NT2/D1 (cell line): ENCODE results near the gene MOGAT3.

Source experiments
- DNase-seq: peaks from one replicate; pipeline ENCODE4 v3.0.0-alpha.2; 2011; ENCODE audit warnings: low read depth, low spot score
- H3K27me3 ChIP-seq: 2 replicates; pipeline ENCODE4 v1.6.0; 2011; ENCODE audit warnings: mild to moderate bottlenecking; ENCODE audit not compliant: insufficient read length, insufficient read depth
- H3K36me3 ChIP-seq: 2 replicates; pipeline ENCODE4 v1.6.1; 2011; ENCODE audit warnings: mild to moderate bottlenecking, low read length, mixed read lengths; ENCODE audit not compliant: insufficient read depth, insufficient read length
- H3K4me1 ChIP-seq: 2 replicates; pipeline ENCODE4 v1.5.1; 2011; ENCODE audit not compliant: insufficient read depth, insufficient read length
- H3K4me3 ChIP-seq: 2 replicates; pipeline ENCODE4 v1.5.1; 2011; ENCODE audit warnings: low read depth; ENCODE audit not compliant: insufficient read length
- H3K9ac ChIP-seq: 2 replicates; pipeline ENCODE4 v1.6.0; 2011; ENCODE audit warnings: low read depth; ENCODE audit not compliant: insufficient read length
- H3K9me3 ChIP-seq: 2 replicates; pipeline ENCODE4 v1.5.1; 2011; ENCODE audit warnings: mild to moderate bottlenecking, low read length; ENCODE audit not compliant: insufficient read depth
- SUZ12 ChIP-seq: IDR thresholded peaks from 2 replicates; pipeline ENCODE4 v1.6.1; 2011; ENCODE audit not compliant: insufficient read length, insufficient read depth; ENCODE audit errors: extremely low read depth
- YY1 ChIP-seq: IDR thresholded peaks from 2 replicates; pipeline ENCODE4 v1.6.1; 2011; ENCODE audit not compliant: insufficient read length, insufficient read depth
- ZNF274 ChIP-seq: IDR thresholded peaks from 2 replicates; pipeline ENCODE4 v1.6.1; 2011; ENCODE audit warnings: mild to moderate bottlenecking, low read depth, low read length

The MOGAT3 gene

GRCh38 chr7:101185258-101185839 lies 15.5 kb downstream of the MOGAT3 start:
- Histone ChIP-seq H3K4me3 (no peak overlapping the region), H3K27me3 (peaks cover 7% of the 10 kb centered on the region), H3K4me1 (no peaks in the 10 kb centered on the region), H3K9ac (no peak overlapping the region), H3K9me3 (no peaks in the 10 kb centered on the region), H3K36me3 (no peaks in the 10 kb centered on the region)
- no peak for DNase-seq
- TF ChIP-seq ZNF274 (no peak), SUZ12 (no peak), YY1 (no peak)

- no peaks in the 10 kb centered on the region for H3K36me3 ChIP-seq
- no peak for DNase-seq
- peak within 1 kb of the TSS; percentile 46 for H3K4me3 ChIP-seq
- peak within 1 kb of the TSS; percentile 56 for H3K9ac ChIP-seq
- TF ChIP-seq SUZ12 (no peak), YY1 (no peak), ZNF274 (no peak)
- no peaks in the 10 kb centered on the region for H3K9me3 ChIP-seq
- no peaks in the 10 kb centered on the region for H3K4me1 ChIP-seq
- H3K27me3 ChIP-seq = peaks cover 29% of the 10 kb centered on the region
Measured at GRCh38 chr7:101180130-101180755, 20.6 kb downstream of the MOGAT3 start, which contains the start of gene NAT16. Gene NAT16, minus strand, starts transcription at chr7:101180293. Its CDS starts 5,486 bp downstream, at chr7:101174807.

GRCh38 chr7:101179713-101180112 lies 21.1 kb downstream of the MOGAT3 start:
- no peak for DNase-seq
- peaks cover 29% of the 10 kb centered on the region for H3K27me3 ChIP-seq
- H3K36me3 ChIP-seq = no peaks in the 10 kb centered on the region
- no peaks in the 10 kb centered on the region for H3K4me1 ChIP-seq
- H3K9me3 ChIP-seq = no peaks in the 10 kb centered on the region
- TF ChIP-seq ZNF274 = no peak
- no peak for TF ChIP-seq YY1
- TF ChIP-seq SUZ12 = no peak
- H3K9ac ChIP-seq = peak overlapping the region; percentile 56
- H3K4me3 ChIP-seq = peak overlapping the region; percentile 46

DNA sequence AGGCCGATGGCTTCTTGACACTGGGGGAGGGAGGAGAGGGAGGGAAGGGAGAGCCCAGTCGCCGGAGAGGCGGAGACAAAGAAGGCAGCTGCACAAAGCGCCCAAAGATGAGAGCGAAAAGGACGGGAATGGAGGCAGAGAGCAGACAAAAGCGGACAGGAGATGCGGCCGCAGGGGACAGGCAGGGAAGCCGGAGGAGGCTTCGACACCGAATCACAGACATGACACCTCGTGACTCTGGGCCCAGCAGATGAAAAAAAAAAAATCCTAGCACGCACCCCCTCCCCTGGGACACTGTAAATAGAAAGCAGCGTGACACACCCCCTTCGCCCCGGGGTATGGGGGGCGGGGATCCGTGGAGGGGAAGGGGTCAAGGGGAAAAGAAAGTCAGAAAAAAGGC lies 21.7 kb downstream of the MOGAT3 start:
- H3K36me3 ChIP-seq = no peaks in the 10 kb centered on the region
- no peaks in the 10 kb centered on the region for H3K9me3 ChIP-seq
- TF ChIP-seq SUZ12 (no peak), ZNF274 (no peak), YY1 (no peak)
- H3K9ac ChIP-seq = no peak overlapping the region
- peak overlapping the region; percentile 3 for H3K4me3 ChIP-seq
- peaks cover 1% of the 10 kb centered on the region for H3K4me1 ChIP-seq
- peaks cover 34% of the 10 kb centered on the region for H3K27me3 ChIP-seq
- DNase-seq = no peak

- Histone ChIP-seq H3K9ac (no peak overlapping the region), H3K4me3 (no peak overlapping the region), H3K4me1 (peaks cover 5% of the 10 kb centered on the region), H3K36me3 (no peaks in the 10 kb centered on the region), H3K27me3 (peaks cover 49% of the 10 kb centered on the region), H3K9me3 (no peaks in the 10 kb centered on the region)
- TF ChIP-seq YY1 (no peak), ZNF274 (no peak)
- no peak for DNase-seq
Measured at GRCh38 chr7:101177644-101178043, 23.2 kb downstream of the MOGAT3 start.

- no peak overlapping the region for H3K4me3 ChIP-seq
- H3K9ac ChIP-seq = no peak overlapping the region
- no peaks in the 10 kb centered on the region for H3K9me3 ChIP-seq
- peaks cover 17% of the 10 kb centered on the region for H3K4me1 ChIP-seq
- DNase-seq = no peak
- TF ChIP-seq ZNF274 = no peak
- no peak for TF ChIP-seq YY1
- TF ChIP-seq SUZ12 = no peak
- no peaks in the 10 kb centered on the region for H3K36me3 ChIP-seq
- H3K27me3 ChIP-seq = peaks cover 65% of the 10 kb centered on the region
Measured at GRCh38 chr7:101175664-101176063, 25.2 kb downstream of the MOGAT3 start.

DNA sequence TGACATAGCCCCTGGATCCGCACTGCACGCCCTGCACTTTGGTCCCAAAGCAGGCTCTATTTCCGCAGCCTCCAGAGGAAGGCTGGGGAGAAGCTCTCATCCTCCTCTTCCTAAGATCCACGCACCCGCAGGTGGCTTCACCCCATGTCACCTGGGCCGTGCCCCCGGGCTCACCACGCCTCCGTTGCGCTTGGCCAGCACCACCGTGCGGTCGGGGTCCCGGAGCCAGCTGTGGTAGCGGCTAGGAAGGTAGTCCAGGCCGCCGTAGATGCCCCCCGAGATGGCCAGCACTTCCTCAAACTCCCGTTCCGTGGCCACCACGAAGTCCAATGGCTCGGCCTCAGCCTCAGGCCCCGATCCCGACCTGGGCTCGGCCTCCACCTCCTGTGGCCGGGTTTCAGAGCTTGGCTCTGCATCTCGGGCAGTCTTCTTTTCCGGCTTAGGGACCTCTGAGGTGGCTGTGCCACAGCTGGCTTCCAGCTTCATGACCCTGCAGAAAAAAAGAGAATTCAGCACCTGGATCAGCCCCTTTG lies 26.4 kb downstream of the MOGAT3 start:
- TF ChIP-seq YY1 (no peak), ZNF274 (no peak), SUZ12 (no peak)
- H3K27me3 ChIP-seq = peaks cover 66% of the 10 kb centered on the region
- no peaks in the 10 kb centered on the region for H3K9me3 ChIP-seq
- no peaks in the 10 kb centered on the region for H3K36me3 ChIP-seq
- H3K4me1 ChIP-seq = peaks cover 21% of the 10 kb centered on the region
- no peak overlapping the region for H3K4me3 ChIP-seq
- no peak for DNase-seq
- H3K9ac ChIP-seq = peak overlapping the region; percentile 4
